ENCODE data around the gene KRTAP10-10. TPM values are rescaled to one million over a fixed set of nuclear protein-coding genes. Genes with fewer than 3 reads are reported as not detected.
A peak's percentile ranks its signal among the peaks of the same experiment; 100 is the strongest.
"Not testable (repeated sequence)": the region's sequence is repeated elsewhere in the genome, so short reads cannot be mapped to it uniquely, and the experiment has no call there.

The KRTAP10-10 gene
- total RNA-seq, 4 donors from 2014 or later = 3.3 to 8.0 TPM; not detected in 2

GRCh38 chr21:44602463-44602850 lies 34.7 kb upstream of the KRTAP10-10 start:
- peaks cover 49% of the 10 kb centered on the region for H3K27me3 ChIP-seq
- H3K9me3 ChIP-seq = no peaks in the 10 kb centered on the region
- no peaks in the 10 kb centered on the region for H3K4me1 ChIP-seq
- H3K4me3 ChIP-seq = no peak overlapping the region
- no peak for DNase-seq (ENCODE audit: low spot score in 2 of 2)
- H3K27ac ChIP-seq = no peak overlapping the region
- H3K36me3 ChIP-seq = no peaks in the 10 kb centered on the region
- TF ChIP-seq CTCF (IDR thresholded peaks at IDR 0.05) (no peak), EP300 (IDR thresholded peaks at IDR 0.05) (no peak), POLR2AphosphoS5 (IDR thresholded peaks at IDR 0.05) (no peak), POLR2A (IDR thresholded peaks at IDR 0.05) (no peak)
- WGBS = no CpG with 5 or more reads among the region's 21 CpGs

GRCh38 chr21:44603109-44603875 lies 33.9 kb upstream of the KRTAP10-10 start:
- Histone ChIP-seq H3K27me3 (peaks cover 49% of the 10 kb centered on the region), H3K4me1 (no peaks in the 10 kb centered on the region), H3K9me3 (no peaks in the 10 kb centered on the region), H3K4me3 (no peak overlapping the region), H3K27ac (no peak overlapping the region), H3K36me3 (no peaks in the 10 kb centered on the region)
- WGBS = 74% methylated on average over 8 of the region's 17 CpGs
- TF ChIP-seq POLR2AphosphoS5 (IDR thresholded peaks at IDR 0.05) = no peak
- no peak for TF ChIP-seq CTCF (IDR thresholded peaks at IDR 0.05)
- TF ChIP-seq EP300 (IDR thresholded peaks at IDR 0.05) = no peak
- no peak for TF ChIP-seq POLR2A (IDR thresholded peaks at IDR 0.05)
- DNase-seq (ENCODE audit: low spot score in 2 of 2) = peak in 1 of 2 donors; percentile 67

- Histone ChIP-seq H3K36me3 (no peaks in the 10 kb centered on the region), H3K27me3 (peaks cover 48% of the 10 kb centered on the region), H3K4me3 (no peak overlapping the region), H3K9me3 (peaks cover under 1% of the 10 kb centered on the region), H3K4me1 (no peaks in the 10 kb centered on the region), H3K27ac (no peak overlapping the region)
- DNase-seq (ENCODE audit: low spot score in 2 of 2) = peak in 1 of 2 donors; percentile 40
- WGBS = 92% methylated on average over 8 of the region's 8 CpGs
- no peak for TF ChIP-seq EP300 (IDR thresholded peaks at IDR 0.05)
- TF ChIP-seq POLR2A (IDR thresholded peaks at IDR 0.05) = no peak
- no peak for TF ChIP-seq POLR2AphosphoS5 (IDR thresholded peaks at IDR 0.05)
- TF ChIP-seq CTCF (IDR thresholded peaks at IDR 0.05) = no peak
Observed at GRCh38 chr21:44603911-44604310, 33.2 kb upstream of the KRTAP10-10 start.

- peaks cover 11% of the 10 kb centered on the region for H3K9me3 ChIP-seq
- DNase-seq (ENCODE audit: low spot score in 2 of 2) = peak in 1 of 2 donors; percentile 18
- no peak overlapping the region for H3K27ac ChIP-seq
- H3K27me3 ChIP-seq = peaks cover 32% of the 10 kb centered on the region
- no peaks in the 10 kb centered on the region for H3K36me3 ChIP-seq
- 87% methylated on average over 4 of the region's 4 CpGs for WGBS
- H3K4me3 ChIP-seq = no peak overlapping the region
- no peaks in the 10 kb centered on the region for H3K4me1 ChIP-seq
- no peak for TF ChIP-seq EP300 (IDR thresholded peaks at IDR 0.05)
- no peak for TF ChIP-seq CTCF (IDR thresholded peaks at IDR 0.05)
- no peak for TF ChIP-seq POLR2AphosphoS5 (IDR thresholded peaks at IDR 0.05)
- no peak for TF ChIP-seq POLR2A (IDR thresholded peaks at IDR 0.05)
Observed at GRCh38 chr21:44606495-44606894, 30.7 kb upstream of the KRTAP10-10 start.

- H3K9me3 ChIP-seq = peaks cover 11% of the 10 kb centered on the region
- peaks cover 29% of the 10 kb centered on the region for H3K27me3 ChIP-seq
- no peaks in the 10 kb centered on the region for H3K36me3 ChIP-seq
- DNase-seq (ENCODE audit: low spot score in 2 of 2) = no peak
- no peaks in the 10 kb centered on the region for H3K4me1 ChIP-seq
- TF ChIP-seq EP300 (IDR thresholded peaks at IDR 0.05) = no peak
- no peak for TF ChIP-seq CTCF (IDR thresholded peaks at IDR 0.05)
- no peak for TF ChIP-seq POLR2A (IDR thresholded peaks at IDR 0.05)
- no peak for TF ChIP-seq POLR2AphosphoS5 (IDR thresholded peaks at IDR 0.05)
- H3K27ac ChIP-seq = no peak overlapping the region
- no peak overlapping the region for H3K4me3 ChIP-seq
Observed at GRCh38 chr21:44609193-44609592, 28.0 kb upstream of the KRTAP10-10 start.

- WGBS = 91% methylated on average over 7 of the region's 7 CpGs
- DNase-seq (ENCODE audit: low spot score in 2 of 2) = peak in 1 of 2 donors; percentile 24
- not testable (repeated sequence) for H3K4me1 ChIP-seq, H3K36me3 ChIP-seq, H3K4me3 ChIP-seq, H3K27ac ChIP-seq
- Histone ChIP-seq H3K27me3 (peaks cover 30% of the 10 kb centered on the region), H3K9me3 (peaks cover 11% of the 10 kb centered on the region)
Observed at GRCh38 chr21:44610157-44610843, 26.9 kb upstream of the KRTAP10-10 start.
